ENCODE data around the gene VPS41. TPM values are rescaled to one million over a fixed set of nuclear protein-coding genes. Genes with fewer than 3 reads are reported as not detected.

The VPS41 gene
- total RNA-seq, 1 donor from 2014 or later, result 91.8 TPM

- no peak overlapping the region for H3K27ac Mint-ChIP-seq
- intact Hi-C loops (cut with micrococcal nuclease), result no loop called here
- peaks cover 87% of the 10 kb centered on the region for H3K36me3 Mint-ChIP-seq (ENCODE audit: low read depth)
- DNase-seq (no peak), ATAC-seq (ENCODE audit: low read depth) (no peak)
- POLR2A ChIA-PET, result no interaction called here
- no peaks in the 10 kb centered on the region for H3K27me3 Mint-ChIP-seq
- H3K4me3 Mint-ChIP-seq, result no peak overlapping the region
- no peak for TF ChIP-seq CTCF (IDR thresholded peaks at IDR 0.05)
- no peaks in the 10 kb centered on the region for H3K9me3 Mint-ChIP-seq
- H3K4me1 Mint-ChIP-seq, result no peaks in the 10 kb centered on the region
- CTCF ChIA-PET, result no interaction called here
These were observed 168.9 kb downstream of the VPS41 start for GRCh38 chr7:38740041-38740440.

GRCh38 chr7:38736138-38736537, 172.9 kb downstream of the VPS41 start:
- no peaks in the 10 kb centered on the region for H3K4me1 Mint-ChIP-seq
- no peaks in the 10 kb centered on the region for H3K27me3 Mint-ChIP-seq
- TF ChIP-seq CTCF (IDR thresholded peaks at IDR 0.05), result no peak
- H3K9me3 Mint-ChIP-seq, result no peaks in the 10 kb centered on the region
- intact Hi-C loops (cut with micrococcal nuclease), result no loop called here
- no peak for DNase-seq
- H3K4me3 Mint-ChIP-seq, result no peak overlapping the region
- POLR2A ChIA-PET, result no interaction called here
- peaks cover 78% of the 10 kb centered on the region for H3K36me3 Mint-ChIP-seq (ENCODE audit: low read depth)
- H3K27ac Mint-ChIP-seq, result no peak overlapping the region
- no peak for ATAC-seq (ENCODE audit: low read depth)
- CTCF ChIA-PET, result no interaction called here

- ATAC-seq (ENCODE audit: low read depth) (no peak), DNase-seq (no peak)
- H3K27me3 Mint-ChIP-seq, result no peaks in the 10 kb centered on the region
- H3K4me1 Mint-ChIP-seq, result no peaks in the 10 kb centered on the region
- H3K27ac Mint-ChIP-seq, result no peak overlapping the region
- no peak for TF ChIP-seq CTCF (IDR thresholded peaks at IDR 0.05)
- no peak overlapping the region for H3K4me3 Mint-ChIP-seq
- POLR2A ChIA-PET, result no interaction called here
- no peaks in the 10 kb centered on the region for H3K9me3 Mint-ChIP-seq
- intact Hi-C loops (cut with micrococcal nuclease), result no loop called here
- CTCF ChIA-PET, result no interaction called here
- H3K36me3 Mint-ChIP-seq (ENCODE audit: low read depth), result peaks cover 72% of the 10 kb centered on the region
These were observed 177.8 kb downstream of the VPS41 start for GRCh38 chr7:38731215-38731614.

- TF ChIP-seq CTCF (IDR thresholded peaks at IDR 0.05), result no peak
- ChIA-PET CTCF (no interaction called here), POLR2A (no interaction called here)
- Mint-ChIP-seq H3K4me3 (no peak overlapping the region), H3K27ac (no peak overlapping the region), H3K27me3 (no peaks in the 10 kb centered on the region), H3K36me3 (ENCODE audit: low read depth) (peaks cover 70% of the 10 kb centered on the region), H3K9me3 (no peaks in the 10 kb centered on the region), H3K4me1 (no peaks in the 10 kb centered on the region)
- no peak for ATAC-seq (ENCODE audit: low read depth)
- intact Hi-C loops (cut with micrococcal nuclease), result no loop called here
- DNase-seq, result no peak
These were observed 180.8 kb downstream of the VPS41 start for GRCh38 chr7:38728145-38728544.

- POLR2A ChIA-PET, result no interaction called here
These were observed 181.6 kb downstream of the VPS41 start for GRCh38 chr7:38727184-38727940.

More at GRCh38 chr7:38727184-38727940, 181.6 kb downstream of the VPS41 start:
- ATAC-seq (ENCODE audit: low read depth), result no peak
- H3K36me3 Mint-ChIP-seq (ENCODE audit: low read depth), result peaks cover 71% of the 10 kb centered on the region
- H3K27ac Mint-ChIP-seq, result no peak overlapping the region
- intact Hi-C loops (cut with micrococcal nuclease), result no loop called here
- CTCF ChIA-PET, result no interaction called here
- DNase-seq, result no peak
- no peak for TF ChIP-seq CTCF (IDR thresholded peaks at IDR 0.05)
- H3K27me3 Mint-ChIP-seq, result no peaks in the 10 kb centered on the region
- H3K4me3 Mint-ChIP-seq, result no peak overlapping the region
- no peaks in the 10 kb centered on the region for H3K9me3 Mint-ChIP-seq
- no peaks in the 10 kb centered on the region for H3K4me1 Mint-ChIP-seq

Measured in activated B cell treated with CpG ODN at 0.5 μM for 24 hours (primary cell).